GM18861 (cell line): Measurements from ENCODE around the gene MAN2A2.
"Not testable (repeated sequence)": the region's sequence is repeated elsewhere in the genome, so short reads cannot be mapped to it uniquely, and the experiment has no call there.

ENCODE experiments used
- ATAC-seq: cut with Tn5 transposase; IDR thresholded peaks from one replicate; pipeline ENCODE4 v1.9.1; 2021; ENCODE audit not compliant: unreplicated experiment

MAN2A2 gene

DNA sequence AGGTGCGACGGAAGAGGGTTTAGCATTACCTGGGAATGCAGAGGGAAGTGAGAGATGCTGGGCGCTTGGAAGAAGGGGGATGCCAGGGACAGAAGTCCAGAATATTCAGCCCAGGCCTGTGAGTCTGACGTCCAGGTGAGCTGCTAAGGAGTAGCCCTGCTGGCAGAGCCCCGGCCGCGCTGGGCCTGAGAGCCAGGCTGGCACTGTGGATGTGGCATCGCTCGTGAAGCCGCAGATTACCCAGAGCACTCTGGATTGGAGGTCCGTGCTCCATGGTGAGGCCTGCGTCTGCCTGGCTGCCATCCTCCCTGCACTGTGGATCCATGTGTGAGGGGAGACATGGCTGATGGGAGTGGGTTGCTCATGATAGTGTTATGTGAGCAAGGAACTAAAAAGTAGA is 14.5 kb downstream of the MAN2A2 start:
- no peak for ATAC-seq

DNA sequence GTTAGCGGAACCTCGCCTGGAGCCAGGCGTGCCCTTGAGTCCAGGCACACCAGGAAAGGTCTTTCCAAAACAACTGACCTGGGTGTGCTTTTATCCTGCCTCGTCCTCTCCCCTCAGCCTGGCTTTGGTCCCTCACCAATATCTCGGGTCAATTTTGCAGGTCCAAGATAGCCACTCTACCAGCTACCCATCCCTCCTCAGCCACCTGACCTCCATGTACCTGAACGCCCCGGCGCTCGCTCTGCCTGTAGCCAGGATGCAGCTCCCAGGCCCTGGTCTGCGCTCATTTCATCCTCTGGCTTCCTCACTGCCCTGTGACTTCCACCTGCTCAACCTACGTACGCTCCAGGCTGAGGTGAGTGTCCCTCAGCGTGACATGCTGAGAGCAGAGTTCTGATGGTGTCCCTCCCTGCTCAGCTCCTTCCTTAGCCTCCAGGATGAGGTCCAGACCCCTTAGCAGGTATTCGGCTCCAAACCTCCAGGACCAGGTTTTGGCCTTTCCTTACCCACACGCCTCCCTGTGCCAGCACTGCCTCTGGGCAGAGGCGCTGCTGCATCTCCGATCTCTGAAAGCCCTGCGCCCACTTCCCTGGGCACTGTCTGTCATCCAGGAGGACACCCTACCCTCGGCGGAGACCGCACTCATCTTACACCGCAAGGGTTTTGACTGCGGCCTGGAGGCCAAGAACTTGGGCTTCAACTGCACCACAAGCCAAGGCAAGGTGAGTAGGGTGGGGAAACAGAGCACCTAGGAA is 15.1 kb downstream of the MAN2A2 start:
- ATAC-seq = no peak

DNA sequence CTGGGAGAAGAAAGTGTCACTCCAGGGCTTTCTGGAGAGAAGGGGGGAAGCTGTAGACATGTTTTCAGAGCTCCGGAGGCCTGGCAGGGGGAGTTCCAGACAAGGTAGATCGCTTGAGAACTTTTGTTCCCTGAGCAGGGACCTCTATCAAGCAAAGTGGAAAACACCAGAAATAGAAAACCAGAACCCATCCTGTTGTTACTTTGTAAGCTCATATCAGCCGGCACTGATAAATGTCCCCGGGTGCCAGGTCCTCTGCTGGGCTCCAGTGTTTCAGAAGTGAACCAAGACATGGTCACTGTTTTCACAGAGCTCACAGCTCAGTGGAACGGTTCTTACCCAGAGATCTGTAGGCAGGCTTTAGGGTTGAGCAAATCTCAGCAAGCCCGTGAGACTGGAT is 15.7 kb downstream of the MAN2A2 start:
- no peak for ATAC-seq

DNA sequence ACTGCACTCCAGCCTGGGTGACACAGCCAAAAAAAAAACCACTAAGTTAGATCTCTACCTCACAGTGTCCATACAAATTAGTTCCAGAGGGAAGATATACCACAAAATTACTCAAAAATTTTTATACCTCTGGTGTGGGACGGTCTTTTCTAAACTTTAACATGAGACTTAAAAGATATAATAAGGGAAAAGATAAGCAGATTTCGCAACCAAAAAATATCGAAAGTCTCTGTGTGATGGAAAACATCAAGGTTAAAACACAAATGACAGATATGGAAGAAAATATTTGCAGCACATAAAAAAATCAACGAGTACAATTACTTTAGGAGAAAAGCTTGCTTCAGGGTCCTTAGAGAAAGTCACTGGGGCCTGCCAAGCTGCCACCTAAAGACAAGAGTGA is 18.8 kb downstream of the MAN2A2 start:
- no peak for ATAC-seq

DNA sequence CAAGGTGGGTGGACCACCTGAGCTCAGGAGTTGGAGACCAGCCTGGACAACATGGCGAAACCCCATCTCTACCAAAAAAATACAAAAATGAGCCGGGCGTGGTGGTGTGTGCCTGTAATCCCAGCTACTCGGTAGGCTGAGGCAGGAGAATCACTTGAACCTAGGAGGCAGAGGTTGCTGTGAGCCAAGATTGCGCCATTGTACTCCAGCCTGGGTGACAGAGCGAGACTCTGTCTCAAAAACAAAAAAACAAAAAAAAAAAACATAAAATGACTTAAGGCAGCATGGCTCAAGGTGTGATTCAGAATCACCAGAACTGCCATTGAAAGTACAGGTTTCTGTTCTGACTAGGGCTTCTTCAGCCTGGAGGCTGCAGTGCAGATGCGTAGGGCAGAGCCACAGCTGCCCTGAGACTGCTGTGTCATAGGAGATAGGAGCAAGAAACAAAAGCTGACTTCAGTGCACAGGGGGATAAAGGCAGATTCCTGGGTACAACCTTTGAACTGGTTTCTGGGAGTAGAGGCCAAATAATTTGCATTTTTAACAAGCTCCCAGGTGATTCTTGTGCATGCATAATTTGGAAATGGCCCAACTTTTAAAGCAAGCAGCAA is 19.7 kb downstream of the MAN2A2 start:
- ATAC-seq = peak; percentile 67

DNA sequence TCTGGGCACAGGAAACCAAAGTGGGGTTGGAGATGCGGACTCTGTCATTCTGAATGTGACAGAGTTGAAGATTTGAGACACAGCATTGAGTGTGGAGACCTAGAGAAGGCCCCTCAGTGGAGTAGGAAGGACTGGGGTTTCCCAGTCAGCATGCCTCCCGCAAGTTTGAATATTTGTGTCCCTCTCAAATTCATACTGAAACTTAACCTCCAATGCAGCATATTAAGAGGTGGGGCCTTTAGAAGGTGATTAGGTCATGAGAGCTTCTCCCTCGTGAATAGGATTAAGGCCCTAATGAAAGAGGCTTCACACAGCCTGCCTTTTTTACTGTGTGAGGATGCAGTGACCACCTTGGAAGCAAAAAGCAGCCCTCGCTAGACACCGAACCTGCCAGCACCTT is 21.3 kb downstream of the MAN2A2 start:
- ATAC-seq = peak; percentile 56

DNA sequence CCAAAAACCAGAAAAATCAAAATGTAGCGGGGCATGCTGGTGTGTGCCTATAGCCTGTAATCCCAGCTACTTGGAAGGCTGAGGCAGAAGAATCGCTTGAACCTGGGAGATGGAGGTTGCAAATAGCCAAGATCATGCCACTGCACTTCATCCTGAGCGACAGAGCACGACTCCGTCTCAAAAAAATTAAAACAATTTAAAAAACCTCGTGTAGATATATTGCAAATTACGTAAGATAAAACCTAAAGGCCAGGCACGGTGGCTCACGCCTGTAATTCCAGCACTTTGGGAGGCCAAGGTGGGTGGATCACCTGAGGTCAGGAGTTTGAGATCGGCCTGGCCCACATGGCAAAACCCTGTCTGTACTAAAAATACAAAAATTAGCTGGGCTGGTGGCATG is 23.7 kb downstream of the MAN2A2 start:
- ATAC-seq = not testable (repeated sequence)

DNA sequence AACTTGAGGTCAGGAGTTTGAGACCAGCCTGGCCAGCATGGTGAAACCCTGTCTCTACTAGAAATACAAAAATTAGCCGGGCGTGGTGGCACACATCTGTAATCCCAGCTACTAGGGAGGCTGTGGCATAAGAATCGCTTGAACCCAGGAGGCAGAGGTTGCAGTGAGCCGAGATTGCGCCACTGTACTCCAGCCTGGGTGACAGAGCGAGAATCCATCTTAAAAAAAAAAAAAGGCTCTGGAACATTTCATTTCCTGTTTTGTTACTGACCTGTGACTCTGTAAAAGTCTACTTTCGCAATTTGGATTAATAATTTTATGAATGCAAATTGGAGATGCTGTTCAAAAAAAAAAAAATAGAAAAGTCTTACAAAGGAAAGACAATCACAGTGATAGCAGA is 25.0 kb downstream of the MAN2A2 start:
- ATAC-seq = not testable (repeated sequence)

DNA sequence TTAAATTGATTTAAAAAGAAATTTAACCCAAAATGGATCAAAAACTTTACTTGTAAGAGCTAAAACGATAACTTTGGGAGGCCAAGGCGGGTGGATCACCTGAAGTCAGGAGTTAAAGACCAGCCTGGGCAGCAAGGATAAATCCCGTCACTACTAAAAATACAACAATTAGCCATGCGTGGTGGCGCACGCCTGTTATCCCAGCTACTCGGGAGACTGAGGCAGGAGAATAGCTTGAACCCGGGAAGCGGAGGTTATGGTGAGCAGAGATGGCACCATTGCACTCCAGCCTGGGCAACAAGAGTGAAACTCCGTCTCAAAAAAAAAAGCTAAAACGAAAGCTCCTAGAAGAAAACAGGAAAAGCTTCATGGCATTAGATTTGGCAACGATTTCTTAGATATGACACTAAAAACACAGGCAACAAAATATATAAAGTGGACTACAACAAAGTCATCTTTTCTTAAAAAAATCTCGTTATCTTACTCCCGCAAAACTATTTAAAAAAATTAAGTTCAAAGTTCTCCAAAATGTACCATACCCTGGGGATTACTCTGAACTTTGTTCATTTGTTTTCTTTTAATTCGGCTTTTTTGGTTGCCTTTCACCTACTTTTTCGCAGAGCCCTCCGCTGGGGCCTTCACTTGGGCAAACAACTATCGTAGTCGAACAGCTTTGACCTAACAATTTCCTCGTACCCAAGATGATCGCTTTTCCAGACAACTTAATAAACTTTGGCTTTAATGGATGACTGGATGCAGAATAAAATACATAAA is 26.3 kb downstream of the MAN2A2 start:
- no peak for ATAC-seq

DNA sequence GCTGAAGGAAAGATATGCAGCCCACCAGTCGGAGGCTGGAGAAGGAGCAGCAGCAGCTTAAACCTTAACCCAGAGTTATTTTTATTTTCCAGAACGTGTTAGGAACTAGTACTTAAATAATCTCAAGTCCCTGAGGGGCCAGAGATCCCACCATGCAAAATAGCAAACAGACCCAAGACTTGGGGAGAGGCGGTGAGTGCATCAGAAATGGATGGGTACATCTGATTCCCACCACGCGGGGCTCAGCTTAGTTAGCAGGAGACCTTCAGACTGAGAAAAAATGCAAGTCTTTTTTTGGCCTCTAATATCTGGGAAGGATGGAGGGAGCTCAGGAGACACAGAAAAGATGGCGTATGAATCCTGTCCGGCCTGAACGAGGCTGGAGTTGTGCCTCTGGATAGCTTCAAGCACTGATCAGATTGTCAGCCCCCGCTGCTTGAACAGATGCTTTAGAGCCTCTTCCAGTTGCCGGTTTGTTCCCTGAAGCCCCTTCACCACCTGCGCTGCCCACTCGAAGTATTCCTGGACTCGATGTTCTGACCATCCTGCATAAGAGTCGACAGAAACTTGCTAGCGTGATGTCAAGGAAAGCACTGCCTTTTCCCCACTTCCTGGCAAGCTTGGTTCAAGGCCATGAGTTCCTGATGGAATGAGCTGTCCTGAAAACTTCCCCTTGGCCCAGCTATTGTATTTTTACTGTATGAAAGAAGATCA is 27.9 kb downstream of the MAN2A2 start:
- no peak for ATAC-seq

DNA sequence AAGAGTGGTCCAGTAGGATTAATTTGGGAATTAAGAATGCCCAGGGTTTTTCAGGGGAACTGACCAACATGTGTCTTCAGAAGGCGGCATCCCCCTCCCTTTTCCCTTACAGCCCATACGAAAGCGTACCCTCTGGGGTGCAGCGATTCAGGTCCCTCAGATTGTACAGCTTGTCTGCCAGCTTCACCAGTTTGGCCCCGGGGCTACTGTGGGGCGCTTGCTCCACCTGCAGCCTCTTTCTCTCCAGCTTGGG is 28.4 kb downstream of the MAN2A2 start:
- no peak for ATAC-seq

DNA sequence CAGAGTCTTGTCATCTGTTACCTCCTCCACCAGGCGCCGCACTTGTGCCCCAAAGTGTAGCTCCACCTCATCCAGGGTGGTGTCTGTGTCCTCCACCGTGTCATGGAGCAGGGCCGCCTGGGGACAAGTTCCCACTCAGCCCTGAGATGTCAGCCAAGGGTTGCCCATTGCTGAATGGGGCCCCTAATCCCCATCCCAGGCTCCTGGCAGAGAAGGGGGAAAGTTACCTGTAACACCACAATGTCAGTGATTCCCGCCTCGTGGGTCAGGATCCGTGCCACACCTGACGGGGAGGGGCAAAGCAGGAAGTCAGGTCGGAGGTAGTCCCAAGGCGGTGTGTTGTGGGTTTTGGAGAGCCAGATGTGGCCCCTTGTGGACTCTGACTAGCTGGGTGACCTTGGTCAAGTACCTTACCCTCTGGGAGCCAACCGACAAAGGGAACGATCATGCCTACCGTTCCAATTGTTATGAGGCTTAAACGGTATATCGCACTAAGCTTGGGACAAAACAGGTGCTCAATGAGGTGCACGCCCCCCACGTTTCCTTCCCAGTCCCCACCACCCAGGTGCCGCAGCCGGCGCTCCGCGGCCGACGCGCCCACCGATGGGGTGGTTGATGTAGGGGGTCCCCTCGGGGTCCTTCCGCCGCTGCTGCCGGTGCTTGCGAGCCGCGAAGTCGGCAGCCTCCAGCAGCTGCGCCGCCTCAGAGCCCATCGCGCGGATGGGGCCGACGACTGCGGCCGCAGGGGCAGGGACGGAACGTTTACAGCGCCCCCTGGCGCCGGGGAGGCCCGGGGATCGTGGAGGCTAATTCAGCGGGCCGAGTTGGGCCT is 28.9 kb downstream of the MAN2A2 start, which contains the start of gene HDDC3:
TSS of gene HDDC3 (minus strand) at position 722 of the 832 bp plus-strand sequence. CDS start at position 713, 9 bp downstream.
- peak; percentile 49 for ATAC-seq

DNA sequence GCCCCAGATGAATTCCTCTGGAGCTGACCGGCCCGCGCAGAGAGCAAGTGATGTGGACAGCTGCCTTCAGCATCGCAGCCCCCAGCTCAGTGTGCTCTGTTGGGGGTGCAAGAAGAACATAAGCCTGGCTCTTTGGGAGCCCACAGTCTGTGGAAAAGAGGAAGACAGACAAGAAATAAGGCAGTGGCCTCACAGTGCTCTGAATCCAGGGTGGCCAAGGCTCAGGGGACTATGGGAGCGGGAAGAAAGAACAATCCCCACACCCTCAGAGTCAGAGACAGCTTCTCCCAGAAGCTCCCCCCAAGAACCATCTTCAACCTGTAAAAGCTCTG is 29.5 kb downstream of the MAN2A2 start:
- no peak for ATAC-seq

DNA sequence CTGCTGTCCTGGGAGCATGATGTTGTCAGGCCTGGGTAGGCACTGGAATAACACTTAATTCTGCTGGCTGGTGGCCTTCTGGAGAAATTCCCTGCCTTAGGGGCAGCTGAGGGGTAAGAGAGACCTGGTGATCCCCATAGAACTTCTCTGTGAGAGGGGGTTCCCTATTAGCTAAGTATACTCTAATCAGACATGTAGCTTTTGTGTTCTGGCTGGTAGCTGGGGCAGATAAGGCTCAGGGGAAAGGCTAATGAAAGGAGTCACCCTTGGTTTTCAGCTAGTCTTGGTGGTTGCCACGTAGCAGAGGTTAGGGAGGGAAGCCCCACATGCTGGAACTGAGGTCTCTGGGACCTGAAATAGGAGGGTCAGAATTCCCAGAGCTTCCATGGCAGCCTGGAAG is 30.2 kb downstream of the MAN2A2 start:
- ATAC-seq = no peak

DNA sequence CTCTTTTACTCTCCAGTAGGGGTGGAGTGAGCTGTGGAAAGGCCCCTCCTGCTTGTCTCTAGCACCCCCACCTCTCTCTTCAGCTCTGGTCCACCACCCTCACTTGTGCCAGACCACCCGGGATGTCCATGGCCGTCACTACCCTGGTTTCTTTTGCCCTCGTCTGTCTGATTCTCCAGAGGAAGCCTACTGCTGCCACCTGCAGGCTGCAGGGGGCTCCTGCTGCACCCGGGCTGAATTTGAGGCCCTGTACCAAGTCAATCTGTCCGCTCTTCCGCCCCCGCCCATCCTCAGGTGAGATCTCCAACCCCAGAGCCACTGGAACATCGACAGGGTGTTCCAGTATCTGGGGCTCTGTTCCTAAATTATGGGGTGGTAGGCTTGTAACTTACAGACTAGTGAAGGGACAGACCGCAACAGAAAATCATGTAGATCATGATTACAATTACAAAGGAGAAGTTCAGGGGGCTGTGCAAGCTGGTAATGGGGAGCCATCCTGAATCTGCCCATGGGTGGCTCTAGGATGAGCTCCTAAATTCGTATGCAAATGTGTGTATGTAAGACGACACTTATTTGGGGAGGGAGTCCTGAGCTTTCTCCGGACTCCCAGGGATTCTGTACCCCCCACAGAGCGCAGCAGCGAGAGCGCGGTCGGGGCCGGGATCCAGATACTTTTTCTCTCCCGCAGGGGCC is 31.3 kb downstream of the MAN2A2 start:
- ATAC-seq = peak; percentile 34

DNA sequence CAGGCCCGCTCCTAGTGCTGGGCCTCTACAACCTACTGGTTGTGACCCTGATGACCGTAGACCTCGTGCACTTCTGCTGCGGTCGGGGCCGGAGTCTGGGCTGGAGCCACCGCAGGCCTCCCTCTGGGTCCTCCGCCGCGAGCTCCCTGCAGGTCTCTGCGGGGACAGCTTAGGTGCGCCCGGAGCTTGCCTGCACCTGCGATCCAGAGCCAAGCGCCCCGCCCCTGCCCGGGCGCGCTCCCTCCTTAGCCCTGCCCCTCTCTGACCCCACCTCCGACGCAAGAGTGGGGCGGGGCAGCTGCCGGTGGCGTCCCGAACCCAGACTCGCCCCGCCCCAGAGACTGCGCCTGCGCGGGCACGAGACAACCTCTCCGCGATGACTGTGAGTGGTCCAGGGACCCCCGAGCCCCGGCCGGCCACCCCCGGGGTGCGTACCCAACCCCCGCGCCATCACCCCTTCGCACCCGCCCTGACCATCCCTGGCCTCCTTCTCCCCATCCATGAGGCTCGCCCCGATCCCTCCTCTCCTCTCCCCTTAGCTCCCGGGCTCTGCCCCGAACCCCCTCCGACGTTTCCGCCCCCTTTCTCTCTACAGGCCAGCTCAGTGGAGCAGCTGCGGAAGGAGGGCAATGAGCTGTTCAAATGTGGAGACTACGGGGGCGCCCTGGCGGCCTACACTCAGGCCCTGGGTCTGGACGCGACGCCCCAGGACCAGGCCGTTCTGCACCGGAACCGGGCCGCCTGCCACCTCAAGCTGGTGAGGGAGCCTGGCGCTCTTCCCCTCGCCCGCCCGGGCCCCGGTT is 32.0 kb downstream of the MAN2A2 start, which contains the start of gene UNC45A:
TSS of gene UNC45A (plus strand) at position 337 of the 803 bp plus-strand sequence. CDS start at position 377, 40 bp downstream.
- ATAC-seq = peak; percentile 44

DNA sequence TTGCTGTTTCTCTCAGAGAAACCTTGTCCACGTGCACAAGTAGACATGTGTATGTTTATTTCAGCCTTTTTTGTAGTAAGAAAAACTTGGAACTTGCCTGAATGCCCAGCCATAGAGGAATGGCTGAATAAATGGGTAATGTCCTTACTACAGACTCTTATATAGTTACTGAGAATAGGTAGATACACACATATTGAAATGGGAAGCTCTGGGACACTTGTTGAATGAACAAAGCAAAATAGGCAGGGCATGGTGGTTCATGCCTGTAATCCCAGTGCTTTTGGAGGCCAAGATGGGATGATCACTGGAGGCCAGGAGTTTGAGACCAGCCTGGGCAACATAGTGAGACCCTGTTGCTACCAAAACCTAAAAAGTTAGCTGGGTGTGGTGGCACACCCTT is 33.7 kb downstream of the MAN2A2 start:
- ATAC-seq = no peak

DNA sequence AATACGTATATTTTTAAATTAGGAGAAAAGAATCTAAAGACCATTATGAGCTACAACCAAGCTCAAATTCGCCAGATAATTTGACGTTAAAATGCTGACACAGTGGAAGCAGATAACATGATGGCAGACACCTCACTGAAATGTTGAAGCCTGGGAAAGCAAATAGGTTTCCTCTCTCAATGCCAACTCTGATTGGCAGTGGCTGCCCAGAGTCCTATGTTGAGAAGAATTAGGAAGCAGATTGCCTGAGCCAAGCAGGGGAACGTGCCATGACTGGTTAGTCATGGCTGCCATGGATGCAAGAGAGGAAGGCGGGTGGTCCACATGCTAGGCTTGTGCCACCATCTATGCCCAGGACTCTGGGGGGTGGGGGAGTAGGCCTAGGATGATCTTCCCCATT is 35.2 kb downstream of the MAN2A2 start:
- no peak for ATAC-seq

DNA sequence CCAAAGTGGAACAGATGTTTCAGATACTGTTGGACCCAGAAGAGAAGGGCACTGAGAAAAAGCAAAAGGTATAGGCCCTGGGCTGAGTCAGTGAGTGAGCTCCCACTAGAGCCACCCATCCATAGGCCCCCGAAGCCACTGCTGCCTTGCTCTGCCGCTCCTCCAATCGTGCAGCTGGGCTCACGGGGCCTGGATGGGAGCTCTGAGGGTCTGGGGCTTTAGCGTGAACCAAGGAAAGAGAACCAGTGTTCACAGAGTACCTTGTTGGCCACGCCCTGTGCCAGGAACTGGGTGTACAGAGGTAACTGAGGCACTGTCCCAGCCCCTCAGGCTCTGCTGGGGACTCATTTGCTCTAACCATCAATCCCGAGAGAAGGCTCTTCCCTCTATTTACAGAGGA is 36.7 kb downstream of the MAN2A2 start:
- ATAC-seq = no peak
